A549 (cell line): ENCODE measurements around the gene GOSR2. TPM values are rescaled to one million over a fixed set of nuclear protein-coding genes. Genes with fewer than 3 reads are reported as not detected.

Source experiments
- ATAC-seq, 2 experiments: fragments of 200-7000 bp in 1 of 2; fragments of >200 bp in 1 of 2; cut with Nextera tagmentation in 1 of 2; cut with Tn5 transposase in 1 of 2; 3 replicates each; pipeline versions ENCODE4 v1.8.0 to v1.9.1; 2018 to 2020; ENCODE audit warnings: mild to moderate bottlenecking in 1 of 2, moderate library complexity in 1 of 2
- CTCF ChIA-PET: fragments of 300-600 bp; sonication (Branson Sonifier 250); formaldehyde crosslinking; extraction: SDS; loops from one replicate; lab custom pipeline; 2021; ENCODE audit warnings: antibody characterized with exemption, inconsistent platforms; lab: Yijun Ruan, JAX
- POLR2A ChIA-PET: fragments of 350-600 bp; formaldehyde crosslinking; extraction: SDS; loops from one replicate; lab custom pipeline; 2021; ENCODE audit warnings: antibody characterized with exemption, inconsistent platforms; lab: Yijun Ruan, JAX
- DNase-seq, 2 experiments: peaks; one replicate each; pipeline versions ENCODE4 v3.0.0 to v3.0.0-alpha.2; 2011 to 2016; ENCODE audit warnings: low read depth in 1 of 2, low spot score in 1 of 2
- FAIRE-seq: peaks from 2 replicates; lab custom pipeline; 2011; peaks lifted over from hg19 to GRCh38; lab: Jason Lieb, UNC
- H3K27ac ChIP-seq, 2 experiments: fragments of >200 bp; sonication (Bioruptor Twin); formaldehyde crosslinking; 3 replicates each; pipeline ENCODE4 v1.5.1; 2016 to 2017
- H3K4me1 ChIP-seq: fragments of >200 bp; sonication (Bioruptor Twin); formaldehyde crosslinking; 3 replicates; pipeline ENCODE4 v1.6.1; 2016
- H3K4me2 ChIP-seq: fragments of >200 bp; sonication (Bioruptor Twin); formaldehyde crosslinking; 3 replicates; pipeline ENCODE4 v1.6.1; 2016
- H3K4me3 ChIP-seq: fragments of >200 bp; sonication (Bioruptor Twin); formaldehyde crosslinking; 3 replicates; pipeline ENCODE4 v1.5.1; 2016
- H3K9me3 ChIP-seq: fragments of >200 bp; sonication (Bioruptor Twin); formaldehyde crosslinking; 3 replicates; pipeline ENCODE4 v1.6.1; 2016
- BHLHE40 ChIP-seq: IDR thresholded peaks from 2 replicates; pipeline ENCODE4 v1.6.1; 2012; ENCODE audit warnings: low read depth, low read length, inconsistent platforms
- CBX2 ChIP-seq: fragments of 200-600 bp; sonication (generic); IDR thresholded peaks from 2 replicates; pipeline ENCODE4 v1.6.1; 2016; ENCODE audit warnings: low read depth, mild to moderate bottlenecking, borderline replicate concordance
- CBX8 ChIP-seq: fragments of 200-600 bp; sonication (generic); IDR thresholded peaks from 2 replicates; pipeline ENCODE4 v1.6.1; 2016
- CEBPB ChIP-seq, 2 experiments: fragments of >200 bp in 1 of 2; sonication (Bioruptor Twin) in 1 of 2; formaldehyde crosslinking in 1 of 2; IDR thresholded peaks; 2 replicates each; pipeline ENCODE4 v1.6.1; 2012 to 2016
- EHF ChIP-seq: fragments of 250-450 bp; sonication (Bioruptor Pico); IDR thresholded peaks from 2 replicates; pipeline ENCODE4 v1.5.0; 2020; ENCODE audit warnings: mild to moderate bottlenecking
- EP300 ChIP-seq, 2 experiments: fragments of >200 bp; sonication (Bioruptor Twin); formaldehyde crosslinking; IDR thresholded peaks; 2 replicates in 1 of 2; 3 replicates in 1 of 2; pipeline ENCODE4 v1.6.1; 2016 to 2017
- FOSL2 ChIP-seq, 2 experiments: fragments of 450-650 bp in 1 of 2; fragments of >200 bp in 1 of 2; sonication (Bioruptor Twin) in 1 of 2; formaldehyde crosslinking; IDR thresholded peaks; 2 replicates each; pipeline versions ENCODE4 v1.5.0 to v1.6.1; 2016 to 2020; ENCODE audit warnings: mild to moderate bottlenecking in 1 of 2, moderate library complexity in 1 of 2
- GATA3 ChIP-seq: IDR thresholded peaks from 2 replicates; pipeline ENCODE4 v1.6.1; 2012; ENCODE audit warnings: borderline replicate concordance
- HES2 ChIP-seq: fragments of >200 bp; sonication (Bioruptor Twin); formaldehyde crosslinking; IDR thresholded peaks from 2 replicates; pipeline ENCODE4 v1.6.1; 2016
- HOXB5 ChIP-seq: fragments of 250-450 bp; sonication (Bioruptor Pico); IDR thresholded peaks from 2 replicates; pipeline ENCODE4 v1.5.0; 2020; ENCODE audit warnings: mild to moderate bottlenecking, moderate library complexity
- JUNB ChIP-seq: fragments of >200 bp; sonication (Bioruptor Twin); formaldehyde crosslinking; IDR thresholded peaks from 2 replicates; pipeline ENCODE4 v1.6.1; 2016
- KDM1A ChIP-seq: fragments of 200-600 bp; sonication (generic); IDR thresholded peaks from 2 replicates; pipeline ENCODE4 v1.6.1; 2016; ENCODE audit warnings: low read depth, mild to moderate bottlenecking
- KDM5A ChIP-seq: fragments of 200-600 bp; sonication (generic); IDR thresholded peaks from 2 replicates; pipeline ENCODE4 v1.6.1; 2016; ENCODE audit warnings: antibody characterized with exemption, mild to moderate bottlenecking
- MAFK ChIP-seq: fragments of 450-650 bp; IDR thresholded peaks from 2 replicates; pipeline ENCODE4 v1.6.1; 2014; ENCODE audit not compliant: partially characterized antibody
- MAZ ChIP-seq: fragments of 150-350 bp; IDR thresholded peaks from 2 replicates; pipeline ENCODE4 v1.6.1; 2014; ENCODE audit warnings: antibody characterized with exemption, low read depth, low read length, borderline replicate concordance
- NR3C1 ChIP-seq: fragments of >200 bp; sonication (Bioruptor Twin); formaldehyde crosslinking; IDR thresholded peaks from 3 replicates; pipeline ENCODE4 v1.6.1; 2017
- POLR2AphosphoS2 ChIP-seq: conservative IDR thresholded peaks from 2 replicates; pipeline ENCODE4 v1.6.1; 2012; ENCODE audit warnings: low read length, improper control_type of control experiment, inconsistent platforms
- RAD21 ChIP-seq, 2 experiments: fragments of >200 bp in 1 of 2; sonication (Bioruptor Twin) in 1 of 2; formaldehyde crosslinking in 1 of 2; IDR thresholded peaks in 1 of 2; conservative IDR thresholded peaks in 1 of 2; 2 replicates in 1 of 2; 3 replicates in 1 of 2; pipeline ENCODE4 v1.6.1; 2012 to 2018; ENCODE audit warnings: inconsistent platforms in 1 of 2
- RARB ChIP-seq: fragments of 250-450 bp; sonication (Bioruptor Pico); IDR thresholded peaks from 2 replicates; pipeline ENCODE4 v1.8.0; 2021; ENCODE audit warnings: mild to moderate bottlenecking, moderate library complexity
- RCOR1 ChIP-seq: fragments of 150-350 bp; IDR thresholded peaks from 2 replicates; pipeline ENCODE4 v1.6.1; 2014; ENCODE audit warnings: antibody characterized with exemption, low read length, low read depth
- REST ChIP-seq: fragments of 200-600 bp; sonication (generic); IDR thresholded peaks from 2 replicates; pipeline ENCODE4 v1.6.1; 2016; ENCODE audit warnings: antibody characterized with exemption, mild to moderate bottlenecking, moderate library complexity
- SMC3 ChIP-seq: fragments of >200 bp; sonication (Bioruptor Twin); formaldehyde crosslinking; IDR thresholded peaks from 3 replicates; pipeline ENCODE4 v1.6.1; 2018; ENCODE audit warnings: inconsistent platforms
- SREBF2 ChIP-seq: fragments of 450-650 bp; IDR thresholded peaks from 2 replicates; pipeline ENCODE4 v1.6.1; 2014; ENCODE audit warnings: mild to moderate bottlenecking, moderate library complexity
- TFCP2L1 ChIP-seq: fragments of 250-450 bp; sonication (Bioruptor Pico); IDR thresholded peaks from 2 replicates; pipeline ENCODE4 v1.5.0; 2021; ENCODE audit warnings: mild to moderate bottlenecking
- TP53 ChIP-seq: fragments of 250-450 bp; sonication (Bioruptor Pico); IDR thresholded peaks from 2 replicates; pipeline ENCODE4 v1.5.0; 2021; ENCODE audit warnings: mild to moderate bottlenecking, moderate library complexity
- ZFP36 ChIP-seq: fragments of 450-650 bp; IDR thresholded peaks from 2 replicates; pipeline ENCODE4 v1.6.1; 2014; ENCODE audit warnings: borderline replicate concordance; ENCODE audit not compliant: partially characterized antibody
- ZNF302 ChIP-seq: fragments of 250-450 bp; sonication (Bioruptor Pico); IDR thresholded peaks from 2 replicates; pipeline ENCODE4 v1.9.0; 2021; ENCODE audit warnings: inconsistent platforms, mild to moderate bottlenecking, moderate library complexity
- WGBS: methylation state at CpG from one replicate; pipeline ENCODE4 v1.1.6; 2017; ENCODE audit errors: missing lambda C conversion rate; 5-methylcytosine and 5-hydroxymethylcytosine counted together
- polyA plus RNA-seq, 4 experiments: library from polyadenylated mRNA; depleted of rRNA in 3 of 4; stranded (reverse); fragments of >200 nt; fragmentation: RNase III in 1 of 4; extraction: RNeasy Plus Mini Kit Qiagen cat#74134 plus additional on column Dnase treatment in 1 of 4; gene quantifications; 2 replicates in 3 of 4; 3 replicates in 1 of 4; pipeline ENCODE4 v1.2.3, GENCODE V29; 2011 to 2017
- TF ChIP-seq, protein P1 (sequence below): IDR thresholded peaks from 2 replicates; pipeline ENCODE4 v1.6.1; 2012
- TF ChIP-seq, protein P2 (sequence below): IDR thresholded peaks from 2 replicates; pipeline ENCODE4 v1.6.1; 2012
- TF ChIP-seq, protein P3 (sequence below): fragments of >200 bp; sonication (Bioruptor Twin); formaldehyde crosslinking; IDR thresholded peaks from 3 replicates; pipeline ENCODE4 v1.5.1; 2016
- TF ChIP-seq, protein P4 (sequence below): fragments of 250-450 bp; sonication (Bioruptor Pico); IDR thresholded peaks from 2 replicates; pipeline ENCODE4 v1.5.0; 2020; ENCODE audit warnings: low read depth, mild to moderate bottlenecking, moderate library complexity

Gene GOSR2
- polyA plus RNA-seq, 2 of the 4 experiments (the other 2 are of a cell fraction), result 36.9 to 68.3 TPM

DNA sequence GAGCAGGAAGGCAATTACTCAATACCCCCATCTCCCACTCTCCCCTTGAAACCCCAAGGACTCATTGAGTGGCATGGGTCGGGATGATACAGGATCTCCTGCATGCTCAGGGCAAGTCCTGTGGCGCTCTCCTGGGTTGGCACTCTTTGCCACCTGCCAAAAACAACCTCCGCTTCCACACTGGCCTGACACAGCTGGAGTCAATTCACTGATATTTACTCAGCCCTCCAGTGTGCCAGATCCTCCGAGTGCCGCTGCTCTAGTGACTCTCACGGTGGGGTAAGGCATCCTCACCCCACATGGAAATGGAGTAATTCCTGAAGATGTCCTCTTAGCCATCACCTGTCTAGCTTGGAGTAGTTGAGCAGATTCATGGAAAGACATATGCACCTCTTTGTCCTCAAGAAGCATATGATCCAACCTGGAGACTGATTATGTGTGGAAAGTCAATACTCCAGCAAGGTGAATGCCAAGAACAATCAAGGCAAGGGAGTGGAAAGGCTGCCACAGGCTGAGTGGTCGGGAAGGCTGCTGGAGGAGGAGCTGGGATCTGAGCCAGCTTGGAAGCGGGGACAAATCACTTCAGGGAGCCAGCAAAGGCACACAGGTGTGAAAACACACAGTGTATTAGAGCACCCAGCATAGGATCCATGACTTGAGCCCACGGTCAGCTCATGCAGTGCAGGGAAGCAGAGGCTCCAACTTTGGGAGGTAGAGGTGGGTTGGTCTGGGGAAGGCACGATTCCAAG is 12.6 kb upstream of the GOSR2 start:
- Histone ChIP-seq H3K27ac (no peak overlapping the region), H3K9me3 (no peaks in the 10 kb centered on the region), H3K4me1 (no peaks in the 10 kb centered on the region), H3K4me3 (no peak overlapping the region), H3K4me2 (no peak overlapping the region)
- no peak for TF ChIP-seq MAFK
- no peak for TF ChIP-seq GATA3
- TF ChIP-seq JUNB, result no peak
- TF ChIP-seq EP300 (IDR thresholded peaks at IDR 0.05), result no peak
- TF ChIP-seq RCOR1, result no peak
- no peak for TF ChIP-seq CBX8
- TF ChIP-seq KDM5A, result no peak
- no peak for TF ChIP-seq CBX2
- TF ChIP-seq, protein P1, sequence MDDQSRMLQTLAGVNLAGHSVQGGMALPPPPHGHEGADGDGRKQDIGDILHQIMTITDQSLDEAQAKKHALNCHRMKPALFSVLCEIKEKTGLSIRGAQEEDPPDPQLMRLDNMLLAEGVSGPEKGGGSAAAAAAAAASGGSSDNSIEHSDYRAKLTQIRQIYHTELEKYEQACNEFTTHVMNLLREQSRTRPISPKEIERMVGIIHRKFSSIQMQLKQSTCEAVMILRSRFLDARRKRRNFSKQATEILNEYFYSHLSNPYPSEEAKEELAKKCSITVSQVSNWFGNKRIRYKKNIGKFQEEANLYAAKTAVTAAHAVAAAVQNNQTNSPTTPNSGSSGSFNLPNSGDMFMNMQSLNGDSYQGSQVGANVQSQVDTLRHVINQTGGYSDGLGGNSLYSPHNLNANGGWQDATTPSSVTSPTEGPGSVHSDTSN, result no peak
- no peak for TF ChIP-seq ZFP36
- ATAC-seq, result no peak
- DNase-seq, result no peak
- POLR2A ChIA-PET, result no interaction called here
- WGBS, result 35% methylated on average over 10 of the region's 10 CpGs
- CTCF ChIA-PET, result interaction anchor here (0.6 to 1.6 kb wide), 5 partner anchors 9 to 690 kb away, joined by 3 to 6 read pairs (median 3); no protein-coding TSS in a partner anchor
- no peak for FAIRE-seq

- CTCF ChIA-PET, result interaction anchor here (1.1 to 2.0 kb wide), 3 partner anchors 9 to 70 kb away, joined by 3 to 12 read pairs (median 6); no protein-coding TSS in a partner anchor
- POLR2A ChIA-PET, result no interaction called here
- ATAC-seq, result no peak
These were observed 11.6 kb upstream of the GOSR2 start for GRCh38 chr17:46911311-46911710.

GRCh38 chr17:46915596-46915995 is 7.4 kb upstream of the GOSR2 start:
- FAIRE-seq, result no peak
- no peak overlapping the region for H3K4me3 ChIP-seq
- no peak overlapping the region for H3K4me2 ChIP-seq
- ChIA-PET CTCF (interaction anchor here (1.0 to 9.0 kb wide), 5 partner anchors 26 to 82 kb away, joined by 3 to 68 read pairs (median 3); no protein-coding TSS in a partner anchor), POLR2A (no interaction called here)
- ATAC-seq, result no peak
- no peaks in the 10 kb centered on the region for H3K4me1 ChIP-seq
- no peak overlapping the region for H3K27ac ChIP-seq
- WGBS, result 0% methylated on average over 1 of the region's 1 CpG
- H3K9me3 ChIP-seq, result peaks cover 2% of the 10 kb centered on the region; the same call in 1 of the 3 replicates
- DNase-seq, result no peak
- TF ChIP-seq HOXB5 (CRISPR knock-in tag) (no peak), ZNF302 (no peak), SREBF2 (no peak), EHF (CRISPR knock-in tag) (no peak), NR3C1 (no peak), REST (no peak), EP300 (IDR thresholded peaks at IDR 0.05) (no peak), CEBPB (IDR thresholded peaks at IDR 0.05) (no peak), SMC3 (no peak), JUNB (no peak), TFCP2L1 (CRISPR knock-in tag) (no peak), HES2 (no peak)
- TF ChIP-seq, protein P2, sequence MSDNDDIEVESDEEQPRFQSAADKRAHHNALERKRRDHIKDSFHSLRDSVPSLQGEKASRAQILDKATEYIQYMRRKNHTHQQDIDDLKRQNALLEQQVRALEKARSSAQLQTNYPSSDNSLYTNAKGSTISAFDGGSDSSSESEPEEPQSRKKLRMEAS, result no peak
- TF ChIP-seq, protein P3, sequence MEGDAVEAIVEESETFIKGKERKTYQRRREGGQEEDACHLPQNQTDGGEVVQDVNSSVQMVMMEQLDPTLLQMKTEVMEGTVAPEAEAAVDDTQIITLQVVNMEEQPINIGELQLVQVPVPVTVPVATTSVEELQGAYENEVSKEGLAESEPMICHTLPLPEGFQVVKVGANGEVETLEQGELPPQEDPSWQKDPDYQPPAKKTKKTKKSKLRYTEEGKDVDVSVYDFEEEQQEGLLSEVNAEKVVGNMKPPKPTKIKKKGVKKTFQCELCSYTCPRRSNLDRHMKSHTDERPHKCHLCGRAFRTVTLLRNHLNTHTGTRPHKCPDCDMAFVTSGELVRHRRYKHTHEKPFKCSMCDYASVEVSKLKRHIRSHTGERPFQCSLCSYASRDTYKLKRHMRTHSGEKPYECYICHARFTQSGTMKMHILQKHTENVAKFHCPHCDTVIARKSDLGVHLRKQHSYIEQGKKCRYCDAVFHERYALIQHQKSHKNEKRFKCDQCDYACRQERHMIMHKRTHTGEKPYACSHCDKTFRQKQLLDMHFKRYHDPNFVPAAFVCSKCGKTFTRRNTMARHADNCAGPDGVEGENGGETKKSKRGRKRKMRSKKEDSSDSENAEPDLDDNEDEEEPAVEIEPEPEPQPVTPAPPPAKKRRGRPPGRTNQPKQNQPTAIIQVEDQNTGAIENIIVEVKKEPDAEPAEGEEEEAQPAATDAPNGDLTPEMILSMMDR, result no peak

More at GRCh38 chr17:46911311-46911710, 11.6 kb upstream of the GOSR2 start:
- TF ChIP-seq KDM5A (no peak), BHLHE40 (no peak), EHF (CRISPR knock-in tag) (no peak), POLR2AphosphoS2 (no peak), KDM1A (no peak), TP53 (CRISPR knock-in tag) (no peak), RARB (CRISPR knock-in tag) (no peak), MAZ (no peak), RAD21 (conservative IDR thresholded peaks at IDR 0.05 in 1 of 2, IDR thresholded peaks at IDR 0.05 in 1 of 2) (no peak), TFCP2L1 (CRISPR knock-in tag) (no peak), FOSL2 (IDR thresholded peaks at IDR 0.05) (no peak), FOSL2 (CRISPR knock-in tag; IDR thresholded peaks at IDR 0.05) (no peak), MAFK (no peak)
- TF ChIP-seq, protein P4, sequence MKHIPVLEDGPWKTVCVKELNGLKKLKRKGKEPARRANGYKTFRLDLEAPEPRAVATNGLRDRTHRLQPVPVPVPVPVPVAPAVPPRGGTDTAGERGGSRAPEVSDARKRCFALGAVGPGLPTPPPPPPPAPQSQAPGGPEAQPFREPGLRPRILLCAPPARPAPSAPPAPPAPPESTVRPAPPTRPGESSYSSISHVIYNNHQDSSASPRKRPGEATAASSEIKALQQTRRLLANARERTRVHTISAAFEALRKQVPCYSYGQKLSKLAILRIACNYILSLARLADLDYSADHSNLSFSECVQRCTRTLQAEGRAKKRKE (CRISPR knock-in tag), result no peak
- TF ChIP-seq, all 56 proteins: peak for 0
- H3K4me2 ChIP-seq, result no peak overlapping the region
- 72% methylated on average over 3 of the region's 3 CpGs for WGBS
- no peak overlapping the region for H3K27ac ChIP-seq
- no peaks in the 10 kb centered on the region for H3K4me1 ChIP-seq
- no peak for FAIRE-seq
- no peak overlapping the region for H3K4me3 ChIP-seq
- DNase-seq, result no peak
- H3K9me3 ChIP-seq, result no peaks in the 10 kb centered on the region; the same call in 2 of the 3 replicates
